ENCODE results near the gene KMT5B.

KMT5B gene

GRCh38 chr11:68135161-68135560, 77.9 kb downstream of the KMT5B start:
- Histone ChIP-seq H3K27me3 (ENCODE audit: insufficient read depth, low read depth) (no peaks in the 10 kb centered on the region), H2AFZ (ENCODE audit: low read depth) (no peak overlapping the region), H3K79me2 (ENCODE audit: insufficient read depth, low read depth) (no peaks in the 10 kb centered on the region), H3K4me1 (ENCODE audit: low read depth, poor library complexity, severe bottlenecking) (no peaks in the 10 kb centered on the region), H3K36me3 (ENCODE audit: insufficient read depth) (no peaks in the 10 kb centered on the region), H4K20me1 (ENCODE audit: insufficient read depth) (no peaks in the 10 kb centered on the region), H3K4me3 (IDR thresholded peaks at IDR 0.05; ENCODE audit: insufficient read depth, low read depth, low read length) (no peak overlapping the region), H3K4me2 (no peak overlapping the region), H3K9ac (no peak overlapping the region), H3K27ac (no peak overlapping the region)
- no peak for TF ChIP-seq CTCF (conservative IDR thresholded peaks at IDR 0.05; ENCODE audit: low read depth, low read length)

GRCh38 chr11:68133761-68134160, 79.3 kb downstream of the KMT5B start:
- no peaks in the 10 kb centered on the region for H3K27me3 ChIP-seq (ENCODE audit: insufficient read depth, low read depth)
- H3K4me1 ChIP-seq (ENCODE audit: low read depth, poor library complexity, severe bottlenecking): no peaks in the 10 kb centered on the region
- H2AFZ ChIP-seq (ENCODE audit: low read depth): no peak overlapping the region
- no peaks in the 10 kb centered on the region for H3K36me3 ChIP-seq (ENCODE audit: insufficient read depth)
- H4K20me1 ChIP-seq (ENCODE audit: insufficient read depth): no peaks in the 10 kb centered on the region
- no peak overlapping the region for H3K9ac ChIP-seq
- no peak overlapping the region for H3K4me2 ChIP-seq
- no peak overlapping the region for H3K4me3 ChIP-seq (IDR thresholded peaks at IDR 0.05; ENCODE audit: insufficient read depth, low read depth, low read length)
- no peaks in the 10 kb centered on the region for H3K79me2 ChIP-seq (ENCODE audit: insufficient read depth, low read depth)
- no peak overlapping the region for H3K27ac ChIP-seq
- no peak for TF ChIP-seq CTCF (conservative IDR thresholded peaks at IDR 0.05; ENCODE audit: low read depth, low read length)

- no peak for TF ChIP-seq CTCF (conservative IDR thresholded peaks at IDR 0.05; ENCODE audit: low read depth, low read length)
- H3K79me2 ChIP-seq (ENCODE audit: insufficient read depth, low read depth): no peaks in the 10 kb centered on the region
- no peak overlapping the region for H3K4me3 ChIP-seq (IDR thresholded peaks at IDR 0.05; ENCODE audit: insufficient read depth, low read depth, low read length)
- H3K9ac ChIP-seq: no peak overlapping the region
- H3K27ac ChIP-seq: no peak overlapping the region
- no peak overlapping the region for H2AFZ ChIP-seq (ENCODE audit: low read depth)
- H3K27me3 ChIP-seq (ENCODE audit: insufficient read depth, low read depth): no peaks in the 10 kb centered on the region
- H4K20me1 ChIP-seq (ENCODE audit: insufficient read depth): no peaks in the 10 kb centered on the region
- H3K4me1 ChIP-seq (ENCODE audit: low read depth, poor library complexity, severe bottlenecking): no peaks in the 10 kb centered on the region
- no peak overlapping the region for H3K4me2 ChIP-seq
- H3K36me3 ChIP-seq (ENCODE audit: insufficient read depth): no peaks in the 10 kb centered on the region
Observed at GRCh38 chr11:68130121-68130520, 83.0 kb downstream of the KMT5B start.

GRCh38 chr11:68128682-68129327, 84.3 kb downstream of the KMT5B start:
- Histone ChIP-seq H3K4me3 (IDR thresholded peaks at IDR 0.05; ENCODE audit: insufficient read depth, low read depth, low read length) (no peak overlapping the region), H3K9ac (no peak overlapping the region), H3K27ac (no peak overlapping the region)

More at GRCh38 chr11:68128682-68129327, 84.3 kb downstream of the KMT5B start:
- no peak for TF ChIP-seq CTCF (conservative IDR thresholded peaks at IDR 0.05; ENCODE audit: low read depth, low read length)
- Histone ChIP-seq H2AFZ (ENCODE audit: low read depth) (no peak overlapping the region), H3K79me2 (ENCODE audit: insufficient read depth, low read depth) (no peaks in the 10 kb centered on the region), H3K4me1 (ENCODE audit: low read depth, poor library complexity, severe bottlenecking) (no peaks in the 10 kb centered on the region), H3K36me3 (ENCODE audit: insufficient read depth) (no peaks in the 10 kb centered on the region), H3K4me2 (no peak overlapping the region), H3K27me3 (ENCODE audit: insufficient read depth, low read depth) (no peaks in the 10 kb centered on the region), H4K20me1 (ENCODE audit: insufficient read depth) (no peaks in the 10 kb centered on the region)
